ENCODE data around the gene PAQR4.

The PAQR4 gene

GRCh38 chr16:2971985-2972784 lies 3.0 kb downstream of the PAQR4 start:
- TF ChIP-seq CTCF (IDR thresholded peaks at IDR 0.05) = no peak
- Histone ChIP-seq H3K27ac (no peak overlapping the region), H3K4me3 (no peak overlapping the region)
- DNase-seq (ENCODE audit: low spot score) = no peak

- no peak overlapping the region for H3K27ac ChIP-seq
- no peak overlapping the region for H3K4me3 ChIP-seq
- no peak for DNase-seq (ENCODE audit: low spot score)
- TF ChIP-seq CTCF (IDR thresholded peaks at IDR 0.05) = no peak
These were observed 3.9 kb downstream of the PAQR4 start for GRCh38 chr16:2973093-2973492.

- TF ChIP-seq CTCF (IDR thresholded peaks at IDR 0.05) = no peak
- Histone ChIP-seq H3K4me3 (no peak overlapping the region), H3K27ac (no peak overlapping the region)
- no peak for DNase-seq (ENCODE audit: low spot score)
These were observed 4.6 kb downstream of the PAQR4 start for GRCh38 chr16:2973605-2974318.

GRCh38 chr16:2974319-2975056 lies 5.3 kb downstream of the PAQR4 start:
- no peak for DNase-seq (ENCODE audit: low spot score)
- Histone ChIP-seq H3K4me3 (no peak overlapping the region), H3K27ac (no peak overlapping the region)
- TF ChIP-seq CTCF (IDR thresholded peaks at IDR 0.05) = no peak

GRCh38 chr16:2975161-2975795 lies 6.1 kb downstream of the PAQR4 start:
- Histone ChIP-seq H3K27ac (no peak overlapping the region), H3K4me3 (no peak overlapping the region)
- no peak for TF ChIP-seq CTCF (IDR thresholded peaks at IDR 0.05)
- no peak for DNase-seq (ENCODE audit: low spot score)

- no peak for TF ChIP-seq CTCF (IDR thresholded peaks at IDR 0.05)
- H3K27ac ChIP-seq = no peak overlapping the region
- DNase-seq (ENCODE audit: low spot score) = no peak
- no peak overlapping the region for H3K4me3 ChIP-seq
These were observed 7.1 kb downstream of the PAQR4 start for GRCh38 chr16:2976201-2976600.

All from coronary artery (tissue), 2 donors.